Activated CD8-positive, alpha-beta memory T cell treated with anti-CD3 and anti-CD28 coated beads for 36 hours (primary cell): Measurements from ENCODE around the gene OR52M1. TPM values are rescaled to one million over a fixed set of nuclear protein-coding genes. Genes with fewer than 3 reads are reported as not detected.
"Not testable (repeated sequence)": the region's sequence is repeated elsewhere in the genome, so short reads cannot be mapped to it uniquely, and the experiment has no call there.

Experiments used
- CTCF ChIA-PET: fragments of 350-600 bp; sonication (Branson Sonifier 250); formaldehyde crosslinking; loops from one replicate; lab custom pipeline; 2021; ENCODE audit warnings: antibody characterized with exemption; lab: Charles Lee
- POLR2A ChIA-PET: fragments of 350-600 bp; sonication (Branson Sonifier 250); formaldehyde crosslinking; loops from one replicate; lab custom pipeline; 2021; ENCODE audit warnings: antibody characterized with exemption; lab: Charles Lee
- total RNA-seq, 2 experiments: library from RNA; stranded (reverse); gene quantifications; one replicate each; pipeline ENCODE4 v1.2.3, GENCODE V29; 2021

OR52M1 gene, protein sequence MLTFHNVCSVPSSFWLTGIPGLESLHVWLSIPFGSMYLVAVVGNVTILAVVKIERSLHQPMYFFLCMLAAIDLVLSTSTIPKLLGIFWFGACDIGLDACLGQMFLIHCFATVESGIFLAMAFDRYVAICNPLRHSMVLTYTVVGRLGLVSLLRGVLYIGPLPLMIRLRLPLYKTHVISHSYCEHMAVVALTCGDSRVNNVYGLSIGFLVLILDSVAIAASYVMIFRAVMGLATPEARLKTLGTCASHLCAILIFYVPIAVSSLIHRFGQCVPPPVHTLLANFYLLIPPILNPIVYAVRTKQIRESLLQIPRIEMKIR
- total RNA-seq, result not detected

DNA sequence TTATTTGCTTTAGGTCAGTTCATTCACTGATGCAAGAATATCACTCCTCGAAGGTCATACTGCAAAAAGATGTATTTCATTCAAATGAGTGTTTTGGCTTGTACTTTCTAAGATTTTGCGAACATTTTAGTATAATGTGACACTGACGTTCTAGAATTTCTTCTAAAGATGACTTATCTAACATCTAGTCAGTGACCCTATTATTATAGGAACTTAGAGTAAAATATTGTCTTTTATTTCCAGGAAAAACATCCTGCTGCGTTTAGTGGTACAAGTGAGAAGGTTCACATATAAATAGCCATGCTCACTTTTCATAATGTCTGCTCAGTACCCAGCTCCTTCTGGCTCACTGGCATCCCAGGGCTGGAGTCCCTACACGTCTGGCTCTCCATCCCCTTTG, at the start of gene OR52M1:
Gene OR52M1, plus strand, starts transcription at position 301 of the 400 bp plus-strand sequence. Its CDS starts 0 bp downstream, at position 301.
- ChIA-PET CTCF (no interaction called here), POLR2A (no interaction called here)

DNA sequence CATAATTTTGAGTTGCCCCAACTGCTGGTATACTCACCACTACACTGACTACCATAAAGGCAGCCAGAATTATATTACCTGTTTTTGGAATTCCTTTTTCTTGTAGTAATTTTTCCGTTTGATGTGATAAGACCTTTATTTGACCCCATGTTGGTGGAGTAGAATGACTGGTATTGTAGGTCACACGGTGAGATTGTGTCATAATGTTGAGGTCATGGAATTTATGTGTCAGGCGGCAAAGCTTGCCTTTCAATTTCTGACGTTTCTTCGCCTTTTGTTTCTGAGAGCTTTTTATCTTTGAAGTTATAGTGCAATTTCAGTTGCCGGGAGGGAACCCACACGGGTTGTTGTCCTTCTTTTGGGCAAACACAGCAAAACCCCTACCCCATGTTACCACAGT, 49.5 kb upstream of the OR52M1 start:
- ChIA-PET POLR2A (no interaction called here), CTCF (interaction anchor here (0.6 to 3.9 kb wide), 2 partner anchors 85 to 308 kb away, joined by 3 to 23 read pairs; no protein-coding TSS in a partner anchor)

DNA sequence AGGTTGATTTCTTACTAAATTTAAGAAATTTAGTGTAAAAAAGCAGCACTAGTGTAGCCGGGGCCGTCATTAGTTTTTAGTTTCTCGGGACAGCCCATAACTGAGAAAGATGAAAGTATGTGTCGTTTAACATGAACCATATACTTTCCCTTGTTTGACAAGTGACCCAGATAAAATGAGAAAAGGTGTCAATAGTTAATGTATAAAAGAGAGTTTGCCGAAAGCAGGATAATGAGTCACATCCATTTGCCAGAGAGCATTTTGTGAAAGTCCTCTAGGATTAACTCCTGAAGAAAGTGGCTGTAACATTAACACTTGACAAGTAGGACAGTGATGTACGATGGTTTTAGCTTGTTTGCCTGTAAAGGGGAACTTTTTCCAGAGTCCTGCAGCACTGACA, 49.0 kb upstream of the OR52M1 start:
- ChIA-PET POLR2A (no interaction called here), CTCF (interaction anchor here (0.6 kb wide), 1 partner anchor 85 kb away, joined by 3 read pairs; no protein-coding TSS in a partner anchor)

DNA sequence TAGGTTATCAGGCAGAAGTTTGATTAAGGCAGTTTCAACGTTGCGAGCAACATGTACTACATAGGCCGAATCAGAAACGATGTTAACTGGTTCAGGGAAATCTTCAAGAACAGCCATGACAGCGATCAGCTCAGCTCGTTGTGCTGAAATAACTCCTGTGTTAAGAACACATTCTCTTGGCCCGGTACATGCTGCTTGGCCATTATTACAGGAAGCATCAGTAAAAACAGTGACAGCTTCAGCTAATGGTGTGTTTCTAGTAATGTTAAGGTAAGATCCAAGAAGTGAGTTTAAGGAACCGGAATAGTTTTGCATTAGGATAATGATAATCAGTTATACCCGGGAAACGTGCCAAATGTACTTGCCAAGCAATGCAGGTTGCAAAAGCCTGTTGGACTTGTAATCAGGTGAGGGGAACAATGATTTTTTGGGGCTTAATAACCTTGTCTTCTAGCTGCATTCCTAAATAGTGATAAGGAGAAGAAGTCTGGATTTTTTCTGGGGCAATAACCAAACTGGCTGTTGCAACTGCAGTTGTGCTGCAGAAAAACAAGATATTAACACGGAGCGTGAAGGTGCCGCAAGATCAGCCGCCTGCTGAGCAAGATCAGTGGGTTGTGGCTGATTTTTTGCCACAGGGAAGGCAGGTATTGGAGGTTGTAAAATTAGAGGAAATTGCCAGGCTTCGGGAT, 48.3 kb upstream of the OR52M1 start:
- POLR2A ChIA-PET, result no interaction called here
- CTCF ChIA-PET, result no interaction called here

DNA sequence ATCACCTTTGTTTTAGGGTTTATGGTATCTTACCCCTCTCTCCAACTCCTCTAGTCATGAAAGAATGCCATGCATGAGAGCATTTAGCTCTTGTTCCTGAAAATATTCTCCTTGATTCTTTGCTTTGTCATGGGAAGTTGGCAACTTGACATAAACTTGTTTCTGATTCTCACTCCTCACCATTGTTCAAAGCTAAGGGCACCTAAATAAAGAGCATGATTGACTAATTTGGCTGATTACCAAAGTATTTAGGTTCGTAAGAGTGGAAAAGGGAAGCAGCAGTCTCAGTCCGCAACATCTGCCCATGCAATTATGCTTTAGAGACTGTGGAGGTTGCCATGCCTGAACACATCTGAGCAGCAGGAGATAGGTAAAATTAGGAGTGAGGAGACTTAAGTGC, 36.1 kb upstream of the OR52M1 start:
- POLR2A ChIA-PET, result no interaction called here

DNA sequence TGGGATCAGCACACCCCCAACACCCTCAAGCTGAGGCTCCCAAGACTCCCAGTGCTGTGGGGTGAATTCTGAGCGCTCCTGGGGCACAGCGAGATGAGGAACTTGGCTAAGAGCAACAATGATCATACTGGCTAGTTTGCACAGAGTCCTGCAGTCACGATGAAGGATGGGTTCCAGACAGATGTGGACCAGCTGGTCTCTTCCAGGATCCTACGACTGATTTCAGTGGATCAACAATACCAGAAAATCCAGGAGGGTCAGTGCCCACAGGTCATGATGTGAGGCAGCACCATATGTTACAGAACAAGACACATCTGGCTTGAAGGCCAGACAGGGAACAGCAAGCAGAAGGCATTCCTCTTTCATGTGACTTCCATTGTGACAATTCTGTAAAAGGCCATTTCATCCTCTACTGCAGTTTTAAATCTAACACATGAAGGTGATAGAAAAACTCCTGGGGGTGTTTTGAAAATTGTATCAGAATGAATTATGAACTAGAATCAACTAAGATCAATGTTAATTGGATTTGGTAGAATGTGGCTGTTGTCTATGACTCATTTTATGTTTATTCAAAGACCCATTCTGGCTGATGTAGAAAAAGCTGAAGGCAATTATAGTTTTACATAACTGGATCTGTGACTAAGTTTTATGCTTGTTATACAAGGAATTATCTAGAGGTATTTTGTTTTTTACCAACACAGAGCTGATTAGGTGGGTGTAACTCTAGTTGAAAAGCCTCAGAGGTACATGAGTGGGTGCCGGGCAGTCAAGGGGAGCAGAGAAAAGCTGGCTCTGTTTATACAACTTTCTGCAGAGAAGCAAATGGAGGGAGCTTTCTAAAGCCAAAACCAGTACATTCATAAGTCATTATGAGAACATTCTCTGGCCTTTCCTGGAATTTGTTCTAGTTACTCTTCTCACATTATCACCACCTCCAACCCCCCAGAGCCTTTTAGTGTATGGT, 33.4 kb upstream of the OR52M1 start:
- CTCF ChIA-PET, result interaction anchor here (1.1 kb wide), 1 partner anchor 10 kb away, joined by 3 read pairs; no protein-coding TSS in a partner anchor

More for the DNA sequence above, 36.1 kb upstream of the OR52M1 start:
- CTCF ChIA-PET, result interaction anchor here (1.2 kb wide), 1 partner anchor 322 kb away, joined by 3 read pairs; no protein-coding TSS in a partner anchor

DNA sequence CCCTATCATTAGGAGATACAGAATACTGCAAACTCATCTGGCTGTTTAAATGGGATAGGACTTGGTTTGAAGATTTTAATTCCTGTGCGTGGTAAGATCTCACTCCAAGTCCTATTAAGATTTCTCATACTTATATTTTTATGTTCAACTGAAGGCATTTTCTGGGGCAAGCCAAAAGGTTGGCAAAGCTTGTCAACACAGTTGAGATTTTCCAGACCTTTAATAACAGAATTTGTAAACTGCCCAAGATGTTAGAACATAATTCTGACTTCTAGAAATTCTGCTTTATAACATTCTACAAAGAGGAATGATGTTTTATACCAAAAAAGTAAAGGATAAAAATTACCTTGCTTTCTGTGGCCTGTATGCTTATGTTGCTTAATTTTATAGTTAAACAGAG, 30.8 kb upstream of the OR52M1 start:
- POLR2A ChIA-PET, result no interaction called here
- CTCF ChIA-PET, result no interaction called here

More for the DNA sequence above, 33.4 kb upstream of the OR52M1 start:
- POLR2A ChIA-PET, result no interaction called here

DNA sequence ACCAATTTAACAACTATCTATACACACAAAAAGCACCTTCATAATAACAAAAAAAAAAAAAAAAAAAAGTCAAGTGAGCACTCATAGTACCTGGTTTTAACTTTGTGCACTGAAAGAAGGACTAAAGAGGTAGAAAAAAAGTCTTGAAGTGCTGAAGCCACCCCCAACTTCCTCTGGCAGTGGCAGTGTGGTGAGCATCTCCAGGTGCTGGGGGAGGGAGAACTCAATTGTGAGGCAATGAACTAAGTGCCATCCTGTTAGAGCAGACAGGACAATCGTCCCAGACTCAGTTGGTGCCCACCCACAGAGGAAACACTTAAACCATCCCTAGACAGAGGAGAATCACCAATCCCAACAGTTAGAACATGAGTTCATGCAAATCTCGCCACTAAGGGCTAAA, 22.7 kb upstream of the OR52M1 start:
- CTCF ChIA-PET, result no interaction called here
- POLR2A ChIA-PET, result no interaction called here

DNA sequence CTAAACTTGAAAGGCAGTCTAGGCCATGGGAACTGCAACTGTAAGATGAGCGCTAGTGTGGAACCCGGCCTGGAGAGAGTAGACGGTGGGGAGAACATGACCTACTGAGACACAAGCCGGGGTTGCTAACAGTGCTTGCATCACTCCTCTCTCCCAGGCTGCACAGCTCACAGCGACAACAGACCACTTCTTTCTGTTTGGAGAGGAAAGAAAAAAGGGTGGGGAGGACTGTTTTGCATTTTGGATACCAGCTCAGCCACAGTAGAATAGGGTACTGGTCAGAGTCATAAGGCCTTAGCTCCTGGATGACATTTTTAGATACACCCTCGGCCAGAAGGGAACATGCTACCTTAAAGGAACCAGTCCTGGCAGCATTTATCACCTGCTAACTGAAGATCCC, 22.2 kb upstream of the OR52M1 start:
- ChIA-PET CTCF (no interaction called here), POLR2A (no interaction called here)

DNA sequence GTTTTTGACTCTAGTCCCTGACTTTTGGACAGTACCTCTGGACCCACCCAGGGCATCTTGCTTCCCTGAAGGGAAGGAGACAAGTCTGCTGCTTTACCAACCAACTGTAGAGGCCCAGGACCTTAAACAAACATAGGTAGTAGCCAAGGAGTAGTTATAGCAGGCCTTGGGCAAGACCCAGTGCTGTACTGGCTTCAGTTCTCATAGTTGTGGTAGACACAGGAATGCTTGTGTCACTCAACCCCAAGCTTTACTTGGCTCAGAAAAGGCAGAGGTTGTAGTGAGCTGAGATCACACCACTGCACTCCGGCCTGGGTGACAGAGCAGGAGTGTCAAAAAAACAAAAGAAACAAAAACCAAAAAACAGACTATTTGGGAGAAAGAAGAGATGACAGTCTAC, 21.3 kb upstream of the OR52M1 start:
- POLR2A ChIA-PET, result no interaction called here
- CTCF ChIA-PET, result no interaction called here

DNA sequence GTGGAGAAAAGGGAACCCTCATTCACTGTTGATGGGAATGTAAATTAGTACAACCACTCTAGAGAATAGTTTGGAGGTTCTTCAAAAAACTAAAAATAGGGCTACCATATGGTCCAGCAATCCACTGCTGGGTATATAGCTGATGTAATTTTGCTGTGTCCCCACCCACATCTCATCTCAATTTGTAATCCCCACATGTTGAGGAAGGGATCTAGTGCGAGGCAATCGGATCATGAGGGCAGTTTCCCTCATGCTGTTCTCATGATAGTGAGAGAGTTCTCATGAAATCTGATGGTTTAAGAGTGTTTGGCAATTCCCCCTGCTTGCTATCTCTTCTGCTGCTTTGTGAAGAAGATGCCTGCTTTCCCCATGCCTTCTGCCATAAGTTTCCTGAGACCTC, 17.1 kb upstream of the OR52M1 start:
- ChIA-PET POLR2A (no interaction called here), CTCF (no interaction called here)

DNA sequence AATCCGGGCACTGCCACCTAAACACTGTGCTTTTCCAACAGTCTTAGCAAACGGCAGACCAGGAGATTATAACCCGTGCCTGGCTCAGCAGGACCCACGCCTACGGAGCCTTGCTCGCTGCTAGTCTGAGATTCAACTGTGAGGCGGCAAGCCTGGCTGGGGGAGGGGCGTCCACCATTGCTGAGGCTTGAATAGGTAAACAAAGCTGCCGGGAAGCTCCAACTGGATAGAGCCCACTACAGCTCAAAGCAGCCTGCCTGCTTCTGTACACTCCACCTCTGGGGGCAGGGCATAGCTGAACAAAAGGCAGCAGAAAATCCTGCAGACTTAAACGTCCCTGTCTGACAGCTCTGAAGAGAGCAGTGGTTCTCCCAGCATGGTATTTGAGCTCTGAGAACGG, 13.3 kb upstream of the OR52M1 start:
- CTCF ChIA-PET, POLR2A ChIA-PET: not testable (repeated sequence)

DNA sequence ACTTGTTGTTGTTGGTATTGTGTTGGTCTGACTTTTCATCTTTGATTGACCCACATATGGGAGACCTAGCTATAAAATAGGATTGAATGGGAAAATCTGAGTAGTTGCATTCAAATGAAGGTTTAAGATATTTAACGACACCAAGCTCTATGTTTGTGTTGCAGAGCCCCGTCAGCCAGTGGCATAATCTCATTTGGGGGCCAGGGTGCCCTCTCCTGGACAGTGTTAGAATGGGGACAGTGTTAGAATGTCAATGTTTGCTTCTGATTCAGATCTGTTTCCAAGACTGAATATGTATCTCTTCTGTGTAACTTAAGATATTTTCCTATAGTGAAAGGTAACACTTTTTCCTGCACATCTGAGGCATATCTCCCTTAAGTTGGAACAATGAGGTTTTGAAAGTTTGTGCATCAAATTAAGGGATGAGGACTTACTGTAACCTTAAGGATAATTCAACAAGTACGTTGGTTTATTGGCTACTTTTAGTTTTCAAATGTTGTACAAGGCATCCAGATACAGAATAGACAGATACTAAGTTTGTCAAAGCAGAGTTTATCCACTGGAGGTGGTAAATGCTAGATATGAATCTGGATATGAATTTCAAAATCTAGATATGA, 5.3 kb upstream of the OR52M1 start:
- ChIA-PET CTCF (interaction anchor here (1.0 to 7.2 kb wide), 3 partner anchors 334 to 357 kb away, joined by 3 to 47 read pairs (median 9); no protein-coding TSS in a partner anchor), POLR2A (no interaction called here)

DNA sequence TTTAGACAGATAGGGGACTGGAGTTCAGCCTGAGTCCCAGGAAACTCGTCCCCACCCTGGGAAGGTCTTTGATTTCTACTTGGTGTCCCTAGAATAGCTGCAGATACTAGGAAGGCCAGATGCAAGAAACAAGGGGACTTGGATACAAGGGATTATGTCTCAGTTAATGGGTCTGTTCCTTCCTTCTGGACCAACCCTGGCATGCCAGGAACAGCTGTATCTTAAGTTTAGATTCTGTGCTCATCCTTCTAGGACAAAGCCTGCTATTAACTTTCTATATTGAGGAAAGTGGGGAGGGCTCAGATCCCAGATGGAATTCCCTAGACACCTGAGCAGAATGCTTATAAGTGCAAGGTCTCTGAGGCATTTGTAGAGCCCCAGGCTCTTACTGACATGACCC, 3.9 kb upstream of the OR52M1 start:
- POLR2A ChIA-PET, result no interaction called here
- CTCF ChIA-PET, result interaction anchor here (0.5 to 7.2 kb wide), 2 partner anchors 354 to 1076 kb away, joined by 3 to 47 read pairs; no protein-coding TSS in a partner anchor

DNA sequence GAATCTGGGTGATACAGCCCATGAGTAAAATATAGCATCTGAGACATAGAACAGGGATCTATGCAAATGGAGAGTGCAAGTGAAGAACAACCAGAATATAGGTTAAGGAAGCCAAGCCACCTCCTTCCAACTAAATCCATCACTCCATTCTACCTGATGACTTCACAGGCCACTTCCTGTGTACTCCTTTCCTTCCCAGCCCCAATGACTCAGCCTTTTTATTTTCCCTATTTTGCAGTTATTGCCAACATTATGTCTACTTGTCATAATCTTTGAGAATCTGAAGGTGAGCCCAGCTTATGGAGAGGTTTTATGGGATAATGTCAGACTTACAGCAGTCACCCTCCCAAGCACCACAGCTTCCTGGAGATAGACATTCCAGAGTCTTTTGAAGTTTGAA, 1.4 kb upstream of the OR52M1 start:
- CTCF ChIA-PET, result interaction anchor here (7.2 kb wide), 1 partner anchor 356 kb away, joined by 47 read pairs; no protein-coding TSS in a partner anchor
- POLR2A ChIA-PET, result no interaction called here

DNA sequence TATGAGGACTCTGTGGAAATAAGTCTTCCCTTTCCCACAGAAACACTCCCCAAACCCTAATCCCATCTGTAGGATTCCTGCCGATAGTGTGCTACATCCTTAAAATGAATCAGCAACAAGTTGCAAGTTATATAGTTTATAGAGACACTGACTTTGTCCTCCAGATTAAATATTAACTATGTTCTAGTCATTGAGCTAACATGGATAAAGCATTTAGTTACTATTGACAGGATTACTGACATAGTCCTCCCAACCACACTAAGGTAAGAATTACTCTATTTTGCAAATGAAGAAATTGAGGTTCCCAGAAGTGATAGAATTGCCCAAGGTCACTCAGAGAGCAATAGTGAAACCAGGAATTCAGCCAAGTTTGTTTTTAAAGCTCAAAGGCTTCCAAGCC, 1.9 kb downstream of the OR52M1 start:
- CTCF ChIA-PET, result interaction anchor here (1.9 kb wide), 1 partner anchor 360 kb away, joined by 7 read pairs; no protein-coding TSS in a partner anchor
- POLR2A ChIA-PET, result no interaction called here

DNA sequence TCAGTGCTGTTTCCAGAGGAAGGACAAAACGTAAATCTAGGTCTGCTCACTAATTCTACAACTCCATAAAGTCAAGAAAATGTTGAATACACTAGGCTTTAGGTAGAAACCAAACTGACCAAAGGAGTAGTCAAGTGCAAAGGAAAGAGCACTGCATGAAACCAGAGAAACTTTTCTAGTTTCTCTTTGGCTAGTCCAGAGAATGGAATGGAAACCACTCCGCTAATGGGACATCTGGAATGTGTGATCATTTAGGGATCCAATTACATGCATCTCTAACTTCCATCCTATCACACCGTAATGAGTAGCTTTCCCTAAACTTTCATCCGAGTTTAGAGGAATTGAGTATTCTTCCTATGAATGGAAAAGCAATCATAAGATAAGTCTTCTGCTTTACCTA, 2.4 kb downstream of the OR52M1 start:
- ChIA-PET CTCF (interaction anchor here (1.9 kb wide), 1 partner anchor 360 kb away, joined by 7 read pairs; no protein-coding TSS in a partner anchor), POLR2A (no interaction called here)

DNA sequence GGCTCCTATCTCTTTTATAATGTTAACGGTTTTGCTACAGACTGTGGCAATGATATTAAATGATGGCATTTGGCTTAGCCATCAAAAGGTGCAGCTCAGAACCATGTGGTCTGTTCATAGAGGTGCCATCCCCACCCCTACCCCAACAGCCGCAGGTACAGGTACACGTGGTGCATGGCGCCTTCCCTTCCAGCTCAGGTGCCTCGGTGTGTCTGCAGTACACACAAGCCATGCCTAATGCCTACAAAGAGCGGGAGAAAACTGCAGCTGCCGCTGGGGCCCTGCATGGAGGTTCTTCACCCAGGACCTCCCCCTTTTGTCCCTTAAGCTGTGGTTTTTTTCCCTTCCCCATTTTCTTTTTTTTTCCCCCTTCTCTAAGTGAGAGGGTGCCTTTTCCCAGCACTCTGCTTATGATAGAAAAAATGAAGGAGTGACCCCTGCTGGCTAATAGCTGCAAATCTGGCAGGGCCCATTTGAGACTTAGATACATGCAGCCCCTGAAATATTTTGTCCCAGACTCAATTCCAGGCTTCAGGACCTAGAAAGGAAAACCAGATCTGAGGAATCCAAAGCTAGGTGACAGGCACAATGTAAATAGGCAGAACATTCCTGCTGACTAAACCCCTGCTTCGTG, 6.5 kb downstream of the OR52M1 start:
- POLR2A ChIA-PET, result no interaction called here
- CTCF ChIA-PET, result interaction anchor here (1.2 kb wide), 1 partner anchor 364 kb away, joined by 4 read pairs; no protein-coding TSS in a partner anchor
